Measurements from ENCODE around the gene VEGFB. TPM values are rescaled to one million over a fixed set of nuclear protein-coding genes. Genes with fewer than 3 reads are reported as not detected.

Gene VEGFB, protein sequence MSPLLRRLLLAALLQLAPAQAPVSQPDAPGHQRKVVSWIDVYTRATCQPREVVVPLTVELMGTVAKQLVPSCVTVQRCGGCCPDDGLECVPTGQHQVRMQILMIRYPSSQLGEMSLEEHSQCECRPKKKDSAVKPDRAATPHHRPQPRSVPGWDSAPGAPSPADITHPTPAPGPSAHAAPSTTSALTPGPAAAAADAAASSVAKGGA
- 276 TPM for total RNA-seq
- long read RNA-seq, transcript VEGFB-201 (7 exons, 1,380 nt) = minor isoform, 210 of 544 reads
- long read RNA-seq, transcript VEGFB-202 (7 exons, 979 nt) = major isoform, 278 of 544 reads
- long read RNA-seq, partial matches to known transcripts = 31 of 544 reads
- long read RNA-seq, other reads (novel, unspliced or antisense) = 25 of 544 reads

DNA sequence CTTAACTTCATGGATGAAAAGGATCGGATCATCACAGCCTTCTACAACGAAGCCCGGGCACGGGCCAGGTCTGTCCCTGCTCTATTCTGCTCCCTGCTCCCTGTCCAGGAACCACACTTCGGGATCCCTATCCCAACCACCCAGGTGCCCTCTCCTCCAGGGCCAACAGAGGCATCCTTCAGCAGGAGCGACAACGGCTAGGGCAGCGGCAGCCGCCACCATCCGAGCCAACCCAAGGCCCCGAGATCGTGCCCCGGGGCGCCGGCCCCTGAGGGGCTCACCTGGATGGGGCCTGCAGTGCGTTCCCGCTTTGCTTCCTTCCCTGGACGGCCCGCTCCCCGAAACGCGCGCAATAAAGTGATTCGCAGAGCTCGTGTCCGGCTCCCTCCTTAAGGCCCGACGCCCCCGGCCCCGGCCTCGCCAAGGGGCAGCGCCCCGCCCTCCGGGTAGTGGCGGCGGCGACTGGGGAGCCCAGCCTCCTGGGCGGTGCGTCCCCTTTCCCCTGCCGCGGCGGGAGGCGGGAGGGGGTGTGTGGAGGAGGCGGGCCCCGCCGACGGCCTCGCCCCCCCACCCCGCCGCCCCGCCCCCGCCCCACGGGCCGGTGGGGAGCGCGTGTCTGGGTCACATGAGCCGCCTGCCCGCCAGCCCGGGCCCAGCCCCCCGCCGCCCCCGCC, at the start of gene VEGFB:
VEGFB (plus strand) TSS at position 672 of the 674 bp plus-strand sequence. CDS start 250 bp downstream, outside the sequence.
- peak; percentile 66 for ATAC-seq (ENCODE audit: poor library complexity)
- DNase-seq = peak; percentile 85

DNA sequence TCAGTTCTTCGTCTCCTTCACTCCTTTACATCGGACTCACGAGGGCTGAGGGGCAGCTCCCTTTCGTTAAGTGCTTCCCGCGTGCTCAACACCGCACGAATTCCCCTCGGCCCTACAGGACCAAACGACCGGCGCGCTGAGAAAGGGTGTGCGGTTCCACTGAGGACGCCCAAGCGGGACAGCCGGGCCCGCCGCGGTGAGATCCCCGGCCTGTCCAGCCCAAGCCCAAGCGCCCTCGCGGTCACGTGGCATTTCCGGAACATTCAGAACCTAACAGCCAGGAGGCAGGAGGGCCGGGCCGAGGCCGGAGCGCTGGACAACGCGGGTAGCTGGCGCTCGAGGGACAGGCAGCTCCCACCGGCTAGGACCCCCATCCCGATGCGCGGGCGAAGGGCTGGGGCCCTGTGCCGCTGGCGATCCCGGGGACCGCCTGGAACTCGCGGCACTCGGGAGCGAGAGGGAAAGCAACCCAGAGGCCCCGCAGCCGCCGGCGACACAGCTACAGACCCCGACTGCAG, 49.1 kb upstream of the VEGFB start:
- intact Hi-C loops (cut with DNase I) = no loop called here
- peak; percentile 60 for ATAC-seq (ENCODE audit: poor library complexity)
- DNase-seq = peak; percentile 92

More for the DNA sequence above, at the start of gene VEGFB:
- intact Hi-C loops (cut with DNase I) = no loop called here

DNA sequence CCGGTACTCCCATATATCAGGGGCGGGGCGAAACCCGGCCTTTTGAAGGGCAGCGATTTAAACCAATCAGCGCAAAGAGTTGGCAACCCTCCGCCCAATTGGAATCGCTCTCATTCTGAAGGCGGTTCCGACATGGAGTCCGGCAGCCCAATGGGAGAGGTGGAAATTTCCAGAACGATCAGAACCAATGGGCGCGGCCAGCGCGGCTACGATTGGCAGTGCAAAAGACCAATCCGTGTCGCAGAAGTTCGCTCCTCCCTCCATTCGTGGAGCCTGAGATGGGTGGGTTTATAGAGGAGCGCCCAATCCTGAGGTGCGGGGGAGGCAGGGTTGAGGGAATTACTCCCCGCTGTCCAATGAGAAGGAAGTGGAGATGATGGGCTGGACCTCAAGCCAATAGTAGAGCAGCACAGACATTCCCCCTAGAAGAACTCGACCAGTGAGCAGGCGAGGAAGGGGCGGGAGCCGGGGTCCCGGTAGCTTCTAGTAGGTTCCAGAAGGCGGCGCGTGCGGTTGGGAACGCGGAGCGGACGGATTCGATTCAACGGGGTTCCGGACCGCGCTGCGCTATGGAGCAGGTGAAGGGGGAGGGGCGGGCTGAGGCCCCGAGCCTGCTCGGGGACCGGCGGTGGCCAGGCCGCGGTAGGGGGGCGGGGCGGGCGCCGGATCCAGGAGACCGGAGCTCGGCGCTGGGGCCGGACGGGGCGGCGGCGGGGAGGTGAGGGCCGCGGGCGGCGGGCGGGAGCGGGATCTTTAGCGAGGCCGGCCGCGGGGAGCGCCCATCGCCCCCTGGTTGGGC, 48.5 kb upstream of the VEGFB start, which contains the start of gene STIP1:
STIP1 (plus strand) TSS at position 479 of the 799 bp plus-strand sequence; CDS start at position 570, 91 bp downstream.
- intact Hi-C loops (cut with DNase I) = no loop called here
- DNase-seq (peak; percentile 99), ATAC-seq (ENCODE audit: poor library complexity) (peak; percentile 89)

DNA sequence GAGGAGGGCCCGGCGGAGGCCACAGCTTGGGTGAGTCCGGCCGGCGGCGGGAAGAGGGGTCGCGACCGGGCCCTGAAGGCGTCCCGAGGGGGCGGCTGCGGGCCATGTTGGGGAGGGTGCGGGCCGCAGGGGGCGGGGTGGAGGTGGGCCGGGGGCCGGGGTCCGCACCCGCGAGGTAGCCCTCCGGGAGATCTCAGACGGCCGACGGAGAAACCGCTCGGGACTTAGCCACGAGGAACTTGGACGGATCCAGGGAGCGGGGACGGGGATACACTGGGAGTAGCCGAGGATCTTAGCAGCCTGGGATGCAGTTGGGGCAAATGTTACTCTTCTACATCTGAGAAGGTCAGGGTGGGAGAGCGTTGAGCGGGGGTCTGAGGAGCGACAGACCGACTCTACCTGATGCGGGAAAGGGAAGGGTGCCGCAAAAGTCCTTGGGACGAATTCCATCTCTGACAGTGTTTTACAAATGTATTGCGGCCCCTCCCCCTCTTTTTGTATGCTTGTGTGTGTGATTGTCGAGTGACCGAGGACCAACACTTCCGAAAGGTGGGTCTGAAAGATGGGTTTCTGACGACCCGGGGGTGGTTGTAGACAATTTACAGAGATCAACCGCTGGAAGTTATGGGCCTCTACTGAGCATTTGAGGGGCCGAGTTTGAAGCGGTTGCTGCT, 47.8 kb upstream of the VEGFB start:
- DNase-seq (no peak), ATAC-seq (ENCODE audit: poor library complexity) (no peak)
- intact Hi-C loops (cut with DNase I) = no loop called here

DNA sequence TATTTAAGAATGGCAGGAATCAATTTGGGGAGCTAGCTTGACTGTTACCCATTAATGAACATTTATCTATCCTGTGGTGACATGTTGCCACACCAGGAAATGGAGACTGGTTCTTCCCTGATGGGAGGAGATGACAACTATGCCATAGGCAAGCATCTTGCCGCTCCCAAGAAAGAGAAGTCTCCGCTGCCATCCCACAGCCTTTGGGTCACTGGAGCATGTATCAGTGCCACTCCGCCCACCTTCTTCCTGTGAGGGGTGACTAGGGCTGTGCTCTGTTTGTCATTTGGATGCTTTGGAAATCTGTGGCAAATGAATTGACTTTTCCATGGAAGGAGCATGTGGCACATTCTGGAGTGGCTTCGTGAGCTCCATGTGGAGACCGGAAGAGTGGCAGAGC, 42.0 kb upstream of the VEGFB start:
- ATAC-seq (ENCODE audit: poor library complexity) (no peak), DNase-seq (no peak)
- intact Hi-C loops (cut with DNase I) = no loop called here

DNA sequence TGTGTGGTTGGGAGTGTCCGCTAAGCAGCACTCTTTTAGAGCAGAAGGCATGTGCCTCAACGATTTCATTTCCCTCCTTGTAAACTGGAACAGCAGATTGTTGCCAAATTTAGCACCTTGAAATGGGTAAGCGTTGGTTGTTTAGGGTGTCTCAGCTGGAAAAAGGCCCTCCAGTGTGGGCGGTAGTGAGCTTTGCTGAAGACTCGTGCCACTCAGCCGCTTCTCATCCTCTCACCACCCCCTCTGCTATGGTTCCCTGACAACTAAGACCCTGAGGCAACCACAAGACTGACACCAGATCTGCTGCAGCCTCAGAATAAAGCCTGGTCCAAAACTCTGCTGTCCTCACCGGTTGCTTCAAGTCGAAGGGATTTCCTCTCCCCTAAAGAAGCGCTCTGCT, 37.8 kb upstream of the VEGFB start:
- DNase-seq = no peak
- no peak for ATAC-seq (ENCODE audit: poor library complexity)
- intact Hi-C loops (cut with DNase I) = no loop called here

DNA sequence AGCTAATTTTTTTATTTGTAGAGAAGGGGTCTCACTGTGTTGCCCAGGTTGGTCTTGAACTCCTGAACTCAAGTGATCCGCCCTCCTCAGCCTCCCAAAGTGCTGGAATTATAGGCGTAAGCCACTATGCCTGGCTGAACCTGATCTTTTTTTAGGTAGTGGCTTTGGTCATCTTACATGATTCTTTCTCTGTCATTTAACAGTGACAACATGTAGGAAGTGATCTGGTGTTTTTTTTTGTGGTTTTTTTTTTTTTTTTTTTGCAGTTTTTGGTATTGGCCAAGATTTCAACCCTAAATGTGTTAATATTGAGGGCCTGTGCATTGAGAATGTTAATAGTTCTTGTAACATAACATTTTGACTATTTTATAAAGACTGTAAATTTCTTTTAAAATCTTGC, 35.9 kb upstream of the VEGFB start:
- intact Hi-C loops (cut with DNase I) = no loop called here
- no peak for ATAC-seq (ENCODE audit: poor library complexity)

DNA sequence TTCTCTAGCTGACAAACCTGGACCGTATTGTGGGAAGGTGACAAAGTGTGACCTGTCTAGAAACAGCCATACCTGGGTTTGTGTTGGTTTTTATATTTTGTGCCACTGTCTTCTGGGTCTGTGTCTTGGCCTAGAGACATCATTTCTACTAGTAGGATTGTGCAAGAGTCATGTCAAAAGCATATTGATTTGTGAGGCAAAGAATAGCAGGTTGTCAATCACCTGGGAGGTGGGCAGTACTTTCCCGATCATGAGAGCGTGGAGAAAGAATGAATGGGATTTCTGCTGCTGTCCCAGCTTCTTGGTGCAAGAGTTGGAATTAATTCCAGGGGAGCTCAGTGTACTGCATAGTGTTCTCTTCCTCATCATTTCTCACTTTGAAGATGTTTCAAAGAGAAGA, 32.8 kb upstream of the VEGFB start:
- no peak for ATAC-seq (ENCODE audit: poor library complexity)
- DNase-seq = no peak
- intact Hi-C loops (cut with DNase I) = loop anchor here (5.0 kb wide), 1 partner anchor 101 kb away; the partner anchor contains the start of gene CATSPERZ

More for the DNA sequence above, 35.9 kb upstream of the VEGFB start:
- DNase-seq = no peak

DNA sequence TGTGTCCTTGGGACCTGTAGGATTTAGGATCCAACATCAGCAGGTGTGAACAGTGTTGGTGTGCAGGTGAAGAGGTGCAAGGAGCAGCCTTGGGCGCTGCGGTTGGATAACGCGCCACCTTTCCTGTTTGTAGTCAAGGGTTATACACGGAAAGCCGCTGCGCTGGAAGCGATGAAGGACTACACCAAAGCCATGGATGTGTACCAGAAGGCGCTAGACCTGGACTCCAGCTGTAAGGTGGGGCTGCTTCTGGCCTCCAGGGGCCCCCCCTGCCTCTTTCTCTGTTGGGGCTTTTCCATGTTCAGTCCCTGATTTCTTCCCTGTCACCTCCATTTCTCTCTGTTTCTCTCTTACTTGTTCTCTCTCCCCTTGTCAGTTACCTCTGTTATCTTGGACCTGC, 31.4 kb upstream of the VEGFB start:
- DNase-seq = no peak
- intact Hi-C loops (cut with DNase I) = loop anchor here (5.0 kb wide), 1 partner anchor 99 kb away; the partner anchor contains the start of gene CATSPERZ
- ATAC-seq (ENCODE audit: poor library complexity) = no peak

DNA sequence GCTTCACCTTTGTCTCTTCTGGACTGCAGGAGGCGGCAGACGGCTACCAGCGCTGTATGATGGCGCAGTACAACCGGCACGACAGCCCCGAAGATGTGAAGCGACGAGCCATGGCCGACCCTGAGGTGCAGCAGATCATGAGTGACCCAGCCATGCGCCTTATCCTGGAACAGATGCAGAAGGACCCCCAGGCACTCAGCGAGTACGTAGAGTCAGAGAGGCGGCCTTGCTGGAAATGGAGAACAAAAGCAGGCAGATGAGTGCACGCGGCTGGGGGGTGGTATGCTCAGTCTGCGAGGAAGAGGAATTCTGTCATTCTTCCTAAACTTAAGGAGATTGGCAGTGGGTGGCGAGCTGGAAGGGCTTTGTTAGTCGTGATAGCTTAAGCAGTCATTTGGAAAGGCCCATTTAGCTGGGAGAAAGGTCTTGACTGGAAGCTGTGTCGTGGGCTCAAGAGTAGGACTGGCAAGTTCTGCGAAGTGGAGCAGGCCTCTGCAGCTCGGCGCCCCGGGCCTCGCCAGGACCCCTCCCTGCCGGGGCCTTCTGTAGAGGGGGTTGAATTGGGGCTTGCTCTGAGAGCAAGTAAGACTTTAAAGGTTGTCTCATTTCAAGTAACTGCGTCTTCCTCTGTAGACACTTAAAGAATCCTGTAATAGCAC, 30.8 kb upstream of the VEGFB start:
- intact Hi-C loops (cut with DNase I) = loop anchor here (5.0 kb wide), 1 partner anchor 99 kb away; the partner anchor contains the start of gene CATSPERZ
- DNase-seq = no peak
- ATAC-seq (ENCODE audit: poor library complexity) = no peak

DNA sequence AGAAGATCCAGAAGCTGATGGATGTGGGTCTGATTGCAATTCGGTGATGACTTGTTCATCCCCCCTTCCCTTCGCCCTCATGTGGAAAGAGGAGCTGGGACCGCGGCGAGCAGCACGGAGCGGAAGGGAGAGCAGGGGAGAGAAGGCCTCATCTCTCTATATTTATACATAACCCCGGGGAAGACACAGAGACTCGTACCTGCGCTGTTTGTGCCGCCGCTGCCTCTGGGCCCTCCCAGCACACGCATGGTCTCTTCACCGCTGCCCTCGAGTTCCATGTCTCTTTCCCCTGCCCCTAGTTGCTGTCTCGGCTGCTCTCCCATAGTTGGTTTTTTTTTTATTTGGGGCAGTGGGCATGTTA, 30.3 kb upstream of the VEGFB start:
- intact Hi-C loops (cut with DNase I) = loop anchor here (5.0 kb wide), 1 partner anchor 98 kb away; the partner anchor contains the start of gene CATSPERZ
- ATAC-seq (ENCODE audit: poor library complexity) = no peak
- DNase-seq = no peak

DNA sequence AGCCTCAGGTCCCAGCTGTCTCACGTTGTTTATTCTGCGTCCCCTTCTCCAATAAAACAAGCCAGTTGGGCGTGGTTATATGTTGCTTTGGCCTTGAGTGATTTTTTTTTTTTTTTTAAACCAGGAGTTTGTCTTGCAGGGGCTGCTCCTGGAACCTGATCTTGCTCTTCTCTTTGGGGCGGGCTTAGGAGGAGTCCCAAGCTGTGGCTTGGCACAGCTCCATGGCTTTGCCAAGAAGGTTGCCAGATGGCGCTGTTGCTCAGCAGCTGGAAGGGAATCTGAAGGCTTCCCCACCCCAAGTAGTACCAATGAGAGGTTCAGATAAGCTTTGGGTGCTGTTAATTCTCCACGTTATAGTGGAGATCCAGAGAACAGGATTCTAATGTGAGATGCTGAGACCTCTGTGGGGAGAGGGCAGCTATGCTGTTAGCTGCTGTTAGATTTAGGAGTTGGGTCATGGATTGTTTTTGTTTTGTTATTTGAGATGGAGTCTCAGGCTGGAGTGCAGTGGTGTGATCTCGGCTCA, 29.9 kb upstream of the VEGFB start:
- ATAC-seq (ENCODE audit: poor library complexity) (peak; percentile 66), DNase-seq (peak; percentile 91)
- intact Hi-C loops (cut with DNase I) = loop anchor here (5.0 kb wide), 1 partner anchor 98 kb away; the partner anchor contains the start of gene CATSPERZ

DNA sequence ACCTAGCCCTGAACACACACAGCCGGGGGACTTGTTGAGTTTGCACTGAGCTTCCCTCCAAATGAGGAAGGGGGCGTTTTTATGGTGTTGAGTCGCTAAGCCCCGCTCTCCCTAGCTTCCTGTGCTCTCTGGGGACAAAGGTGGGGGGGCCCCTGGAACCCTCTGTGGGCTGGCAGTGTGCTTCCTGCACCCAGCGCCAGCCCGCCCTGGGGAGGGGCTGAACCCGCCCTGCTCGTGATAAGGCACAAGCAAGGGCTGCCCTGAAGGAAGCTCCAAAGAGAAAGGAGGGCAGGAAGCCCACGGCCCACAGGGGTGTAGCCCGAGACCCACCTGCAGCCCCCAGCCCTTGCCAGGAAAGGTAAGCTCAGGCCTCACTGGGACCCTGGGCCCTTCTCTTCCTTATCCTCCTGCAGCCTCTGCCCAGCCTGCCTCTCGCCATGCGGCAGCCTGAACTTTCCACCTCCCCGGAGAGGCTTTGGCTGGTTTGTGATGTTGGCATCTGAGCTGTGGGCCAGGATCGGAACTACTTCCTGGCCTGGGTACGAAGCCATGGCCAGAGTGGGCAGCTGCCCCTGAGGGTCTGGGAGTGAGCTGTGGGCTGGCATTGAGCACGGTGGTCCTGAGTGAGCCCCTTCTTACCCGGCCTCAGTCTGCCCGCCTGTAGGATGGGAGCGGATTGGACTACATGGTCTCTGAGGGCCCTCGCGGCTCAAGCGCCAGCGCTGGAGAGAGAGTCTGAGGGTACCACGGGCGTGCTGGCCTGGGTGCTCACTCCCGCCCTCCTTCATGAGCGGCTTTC, 27.7 kb upstream of the VEGFB start, which contains the start of gene FERMT3:
FERMT3 (plus strand) TSS at position 265 of the 799 bp plus-strand sequence. CDS start 644 bp downstream, outside the sequence.
- intact Hi-C loops (cut with DNase I) = no loop called here
- peak; percentile 85 for DNase-seq
- peak; percentile 59 for ATAC-seq (ENCODE audit: poor library complexity)

DNA sequence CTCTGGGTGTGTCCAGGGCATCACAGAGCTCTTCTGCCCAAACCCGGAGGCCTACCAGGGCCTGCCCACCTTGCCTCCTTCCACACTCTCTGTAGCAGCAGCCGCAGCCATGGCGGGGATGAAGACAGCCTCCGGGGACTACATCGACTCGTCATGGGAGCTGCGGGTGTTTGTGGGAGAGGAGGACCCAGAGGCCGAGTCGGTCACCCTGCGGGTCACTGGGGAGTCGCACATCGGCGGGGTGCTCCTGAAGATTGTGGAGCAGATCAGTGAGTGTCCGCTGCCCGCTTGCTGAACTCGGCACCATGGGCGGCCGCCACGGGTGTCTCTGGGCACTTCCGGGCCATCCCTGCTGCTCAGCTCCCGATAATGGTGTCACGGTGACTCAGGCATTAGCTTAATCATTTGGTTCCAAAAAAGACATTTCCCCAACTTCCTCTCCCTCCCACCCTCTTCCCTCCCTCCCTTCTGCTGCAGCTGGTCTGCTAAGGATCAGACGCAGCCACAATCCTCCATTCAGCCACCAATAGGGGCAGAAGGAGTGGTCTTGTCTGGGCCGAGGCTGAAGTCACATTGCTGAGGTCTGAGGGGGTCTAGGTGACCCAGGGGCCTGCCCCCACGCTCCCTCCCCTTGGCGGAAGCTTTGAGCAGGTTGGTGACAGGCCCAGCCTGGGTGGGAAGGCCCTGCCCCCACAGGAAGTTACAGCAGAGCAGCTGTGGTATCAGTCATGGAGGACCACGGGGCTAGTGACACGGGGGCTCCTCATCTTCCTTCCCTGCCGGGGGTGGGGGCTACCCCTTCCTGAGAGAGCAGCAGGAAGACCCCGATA, 26.9 kb upstream of the VEGFB start:
- ATAC-seq (ENCODE audit: poor library complexity) (peak; percentile 72), DNase-seq (peak; percentile 83)
- intact Hi-C loops (cut with DNase I) = no loop called here

DNA sequence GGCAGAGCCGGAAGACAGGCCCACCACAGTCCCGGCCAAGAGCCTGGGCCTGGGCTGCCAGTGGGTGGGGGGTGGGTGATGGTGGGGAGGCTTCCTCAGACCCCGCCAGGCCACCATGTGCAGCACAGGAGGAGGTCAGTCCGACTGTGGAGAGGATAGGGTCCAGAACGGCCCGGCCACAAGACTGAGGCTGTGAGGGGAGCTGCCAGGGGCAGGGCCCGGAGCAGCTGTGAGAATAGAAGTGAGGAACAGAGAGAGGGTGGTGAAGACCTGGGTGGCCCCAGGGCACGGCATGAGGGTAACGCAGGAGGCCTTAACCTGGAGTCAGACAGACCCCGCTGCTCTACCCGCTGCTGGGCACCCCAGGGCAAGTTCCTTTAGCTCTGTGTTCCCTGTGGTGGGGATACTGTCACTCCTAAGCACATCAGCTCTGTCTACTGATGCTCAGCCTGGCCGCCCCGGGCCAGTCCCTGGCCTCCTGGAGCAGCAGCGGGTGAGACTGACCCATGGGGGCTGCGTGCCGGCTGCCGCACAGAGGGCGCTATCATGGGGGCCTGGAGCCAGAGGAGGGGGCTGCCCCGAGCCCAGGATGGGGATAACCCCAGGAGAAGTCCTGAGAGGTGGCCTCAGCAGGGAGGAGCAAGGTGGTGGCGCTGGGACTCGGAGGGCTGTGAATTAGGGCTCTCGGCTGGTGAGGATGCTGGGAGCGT, 26.1 kb upstream of the VEGFB start:
- no peak for ATAC-seq (ENCODE audit: poor library complexity)
- DNase-seq = no peak
- intact Hi-C loops (cut with DNase I) = no loop called here
